Endodermal cell (in vitro differentiated cells): ENCODE results near the gene NAGLU. TPM values are rescaled to one million over a fixed set of nuclear protein-coding genes. Genes with fewer than 3 reads are reported as not detected.

ENCODE experiments used
- DNase-seq: peaks from one replicate; pipeline ENCODE4 v3.0.0-alpha.2; 2017
- H3K27ac ChIP-seq: 2 replicates; pipeline ENCODE4 v1.5.1; 2013; ENCODE audit warnings: mild to moderate bottlenecking, low read depth, low read length, moderate library complexity
- H3K27me3 ChIP-seq: 2 replicates; pipeline ENCODE4 v1.6.1; 2013; ENCODE audit warnings: mild to moderate bottlenecking, low read length, moderate library complexity; ENCODE audit not compliant: insufficient read depth, control insufficient read depth, poor library complexity, severe bottlenecking
- H3K36me3 ChIP-seq: 2 replicates; pipeline ENCODE4 v1.7.0; 2013; ENCODE audit warnings: mild to moderate bottlenecking, low read length, moderate library complexity; ENCODE audit not compliant: control insufficient read depth, insufficient read depth
- H3K4me1 ChIP-seq: one replicate; pipeline ENCODE4 v1.7.0; 2013; ENCODE audit warnings: low read length; ENCODE audit not compliant: control insufficient read depth, insufficient read depth
- H3K4me3 ChIP-seq: 2 replicates; pipeline ENCODE4 v1.5.1; 2013; ENCODE audit warnings: mild to moderate bottlenecking, low read length, moderate library complexity
- H3K9ac ChIP-seq: 2 replicates; pipeline ENCODE4 v1.6.1; 2013; ENCODE audit warnings: mild to moderate bottlenecking, low read length, moderate library complexity; ENCODE audit not compliant: poor library complexity, severe bottlenecking; ENCODE audit errors: extremely low read depth
- H3K9me3 ChIP-seq: 2 replicates; pipeline ENCODE4 v1.6.1; 2013; ENCODE audit warnings: mild to moderate bottlenecking, low read length, moderate library complexity; ENCODE audit not compliant: control insufficient read depth
- H3K27ac Mint-ChIP-seq: 2 replicates; pipeline ENCODE4 v1.8.0; 2020; ENCODE audit warnings: mixed read lengths
- H3K27me3 Mint-ChIP-seq: 2 replicates; pipeline ENCODE4 v1.8.0; 2021; ENCODE audit warnings: mild to moderate bottlenecking, mixed read lengths; ENCODE audit not compliant: insufficient read depth
- H3K36me3 Mint-ChIP-seq: 2 replicates; pipeline ENCODE4 v1.8.0; 2020; ENCODE audit warnings: low read depth, mixed read lengths
- H3K4me1 Mint-ChIP-seq: 2 replicates; pipeline ENCODE4 v1.8.0; 2020; ENCODE audit warnings: mixed read lengths
- H3K4me3 Mint-ChIP-seq: 2 replicates; pipeline ENCODE4 v1.8.0; 2020; ENCODE audit warnings: mild to moderate bottlenecking, moderate library complexity, mixed read lengths
- H3K9me3 Mint-ChIP-seq: 2 replicates; pipeline ENCODE4 v1.8.0; 2020; ENCODE audit warnings: mild to moderate bottlenecking, mixed read lengths
- CTCF ChIP-seq: fragments of 200-600 bp; sonication (generic); conservative IDR thresholded peaks from 2 replicates; pipeline ENCODE4 v1.5.0; 2021; ENCODE audit warnings: antibody characterized with exemption, mild to moderate bottlenecking
- WGBS, 2 experiments: methylation state at CpG; one replicate each; pipeline versions ENCODE4 v1.1.5 to v1.1.7; 2013; ENCODE audit warnings: missing lambda C conversion rate in 2 of 2, mixed read lengths in 1 of 2; ENCODE audit not compliant: insufficient coverage in 1 of 2, insufficient read length in 1 of 2; 5-methylcytosine and 5-hydroxymethylcytosine counted together
- total RNA-seq, 2 donors: library from RNA; stranded (reverse); fragmentation: NEBNext Ultra II Directional in 1 of 2; extraction: Animal tissue kit (Norgen Biotek cat#: 25700) in 1 of 2; gene quantifications; 2 replicates in 1 of 2; 3 replicates in 1 of 2; pipeline ENCODE4 v1.2.1, GENCODE V29; 2021

Gene NAGLU
- total RNA-seq, 2 donors from 2014 or later: 29.1 to 31.5 TPM

DNA sequence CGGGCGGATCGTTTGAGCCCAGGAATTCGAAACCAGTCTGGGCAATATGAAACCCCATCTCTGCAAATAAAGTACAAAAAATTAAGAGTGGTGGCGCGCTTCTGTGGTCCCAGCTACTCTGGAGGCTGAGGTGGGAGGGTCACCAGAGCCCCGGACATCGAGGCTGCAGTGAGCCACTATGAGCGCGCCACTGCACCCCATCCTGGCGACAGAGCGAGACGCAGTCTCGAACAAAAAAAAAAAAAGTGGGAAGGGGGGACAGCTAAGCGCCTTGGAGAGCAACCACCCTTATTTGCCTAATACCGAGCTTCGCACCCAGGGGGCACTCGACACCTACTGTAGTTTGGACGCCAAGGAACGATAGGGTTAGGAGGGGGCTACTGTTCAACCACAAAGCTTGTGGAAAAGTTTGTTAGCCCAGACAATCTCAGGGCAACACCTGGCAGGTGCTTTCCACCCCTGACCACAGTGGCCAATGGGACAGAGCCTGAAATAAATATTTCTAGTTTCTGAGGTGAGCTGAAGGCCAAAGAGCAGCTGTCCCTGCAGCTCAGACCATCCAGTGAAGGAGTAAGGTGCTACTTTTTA is 42.3 kb downstream of the NAGLU start:
- H3K27ac Mint-ChIP-seq: peak overlapping the region; percentile 98
- H3K9me3 Mint-ChIP-seq: no peaks in the 10 kb centered on the region
- no peaks in the 10 kb centered on the region for H3K27me3 ChIP-seq
- peak overlapping the region; percentile 87 for H3K9ac ChIP-seq
- peak overlapping the region; percentile 78 for H3K4me3 Mint-ChIP-seq
- H3K4me3 ChIP-seq: peak overlapping the region; percentile 99
- peaks cover 62% of the 10 kb centered on the region for H3K36me3 ChIP-seq
- TF ChIP-seq CTCF: peak; percentile 85
- no peaks in the 10 kb centered on the region for H3K9me3 ChIP-seq
- H3K4me1 Mint-ChIP-seq: peaks cover 14% of the 10 kb centered on the region
- H3K36me3 Mint-ChIP-seq: peaks cover 59% of the 10 kb centered on the region
- H3K27ac ChIP-seq: peak overlapping the region; percentile 47
- DNase-seq: peak; percentile 98
- no peaks in the 10 kb centered on the region for H3K4me1 ChIP-seq
- 1 to 2% methylated on average over 14 to 20 of the region's 20 CpGs for WGBS, 2 experiments
- no peaks in the 10 kb centered on the region for H3K27me3 Mint-ChIP-seq

DNA sequence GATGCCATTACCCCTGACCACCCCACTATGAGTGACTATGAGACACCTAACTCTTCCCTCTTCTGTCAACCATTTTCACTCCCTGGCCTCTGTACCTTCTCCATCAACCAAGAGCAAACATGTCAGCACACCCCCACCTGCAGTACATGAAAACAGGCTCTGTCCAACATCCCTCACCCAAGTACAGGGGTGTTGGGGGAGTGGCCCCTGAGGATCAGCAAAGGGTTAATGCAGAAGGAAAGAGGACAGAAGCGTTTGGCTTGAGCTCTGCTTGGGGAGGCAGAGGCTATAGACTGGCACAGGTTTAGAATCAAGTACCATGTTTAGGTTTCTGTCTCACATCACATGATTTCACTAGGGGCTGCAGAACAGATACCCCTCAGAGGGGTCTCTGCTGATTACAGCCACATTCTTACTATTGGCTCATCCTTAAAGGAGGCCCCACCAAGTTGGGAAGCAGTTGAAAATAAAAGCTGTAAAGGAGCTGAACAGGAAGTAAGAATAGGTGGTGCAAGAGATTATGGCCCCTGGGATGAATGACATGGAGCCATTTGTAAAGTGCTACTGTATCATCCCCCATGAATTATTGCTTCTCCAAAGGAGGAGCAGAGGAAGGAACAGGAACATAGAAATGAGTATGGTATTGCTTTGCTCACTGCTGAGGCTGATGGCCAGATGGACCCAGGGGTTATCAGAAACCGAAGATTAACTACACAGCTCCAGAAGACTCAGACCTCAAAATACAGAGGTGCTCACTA is 43.9 kb downstream of the NAGLU start:
- Histone ChIP-seq H3K27me3 (no peaks in the 10 kb centered on the region), H3K9ac (no peak overlapping the region), H3K4me3 (no peak overlapping the region), H3K9me3 (no peaks in the 10 kb centered on the region), H3K4me1 (no peaks in the 10 kb centered on the region), H3K27ac (no peak overlapping the region), H3K36me3 (peaks cover 61% of the 10 kb centered on the region)
- peaks cover 62% of the 10 kb centered on the region for H3K36me3 Mint-ChIP-seq
- DNase-seq: no peak
- H3K27ac Mint-ChIP-seq: peak overlapping the region; percentile 62
- no peaks in the 10 kb centered on the region for H3K27me3 Mint-ChIP-seq
- H3K4me3 Mint-ChIP-seq: no peak overlapping the region
- peaks cover 14% of the 10 kb centered on the region for H3K4me1 Mint-ChIP-seq
- no peaks in the 10 kb centered on the region for H3K9me3 Mint-ChIP-seq
- 91 to 100% methylated on average over 1 to 2 of the region's 2 CpGs for WGBS, 2 experiments
- no peak for TF ChIP-seq CTCF

DNA sequence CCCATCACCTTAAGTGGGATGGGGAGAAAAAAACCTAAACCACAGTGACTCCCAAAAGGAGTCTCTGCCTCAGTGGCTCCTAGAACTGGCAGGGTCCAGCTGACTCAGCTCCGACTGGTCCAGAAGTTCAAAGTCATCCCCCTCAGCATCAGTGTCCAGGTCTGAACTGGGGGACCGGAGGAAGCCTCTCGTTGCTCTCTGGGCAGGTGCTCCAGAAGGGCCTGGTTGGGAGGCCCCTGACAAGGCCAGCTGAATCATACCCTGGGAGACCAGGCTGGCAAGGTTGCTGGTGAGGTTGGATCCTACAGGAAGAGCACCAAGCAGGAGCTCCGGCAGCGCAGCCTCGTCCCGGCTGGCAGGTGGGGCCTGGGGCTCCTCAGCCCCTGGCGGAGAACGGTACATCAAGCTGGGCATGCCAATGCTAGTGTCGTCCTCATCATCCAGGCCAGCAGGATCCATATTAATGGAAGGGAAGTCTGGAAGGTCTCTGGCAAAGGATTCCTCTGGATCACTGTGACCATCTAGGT is 45.8 kb downstream of the NAGLU start:
- DNase-seq: no peak
- Histone ChIP-seq H3K9me3 (no peaks in the 10 kb centered on the region), H3K4me3 (no peak overlapping the region), H3K4me1 (no peaks in the 10 kb centered on the region), H3K27ac (no peak overlapping the region), H3K36me3 (peaks cover 66% of the 10 kb centered on the region), H3K27me3 (no peaks in the 10 kb centered on the region), H3K9ac (no peak overlapping the region)
- peaks cover 5% of the 10 kb centered on the region for H3K4me1 Mint-ChIP-seq
- H3K4me3 Mint-ChIP-seq: no peak overlapping the region
- no peaks in the 10 kb centered on the region for H3K27me3 Mint-ChIP-seq
- TF ChIP-seq CTCF: no peak
- 96 to 98% methylated on average over 10 of the region's 10 CpGs for WGBS, 2 experiments
- H3K36me3 Mint-ChIP-seq: peaks cover 54% of the 10 kb centered on the region
- no peaks in the 10 kb centered on the region for H3K9me3 Mint-ChIP-seq
- no peak overlapping the region for H3K27ac Mint-ChIP-seq
